IPS-NIHi7 (cell line): ENCODE results near the gene CRYBA1.
"Not testable (repeated sequence)": the region's sequence is repeated elsewhere in the genome, so short reads cannot be mapped to it uniquely, and the experiment has no call there.

Experiments
- DNase-seq: peaks from one replicate; pipeline ENCODE4 v3.0.0; 2012; ENCODE audit warnings: mixed read lengths; ENCODE audit errors: extremely low spot score

Gene CRYBA1

DNA sequence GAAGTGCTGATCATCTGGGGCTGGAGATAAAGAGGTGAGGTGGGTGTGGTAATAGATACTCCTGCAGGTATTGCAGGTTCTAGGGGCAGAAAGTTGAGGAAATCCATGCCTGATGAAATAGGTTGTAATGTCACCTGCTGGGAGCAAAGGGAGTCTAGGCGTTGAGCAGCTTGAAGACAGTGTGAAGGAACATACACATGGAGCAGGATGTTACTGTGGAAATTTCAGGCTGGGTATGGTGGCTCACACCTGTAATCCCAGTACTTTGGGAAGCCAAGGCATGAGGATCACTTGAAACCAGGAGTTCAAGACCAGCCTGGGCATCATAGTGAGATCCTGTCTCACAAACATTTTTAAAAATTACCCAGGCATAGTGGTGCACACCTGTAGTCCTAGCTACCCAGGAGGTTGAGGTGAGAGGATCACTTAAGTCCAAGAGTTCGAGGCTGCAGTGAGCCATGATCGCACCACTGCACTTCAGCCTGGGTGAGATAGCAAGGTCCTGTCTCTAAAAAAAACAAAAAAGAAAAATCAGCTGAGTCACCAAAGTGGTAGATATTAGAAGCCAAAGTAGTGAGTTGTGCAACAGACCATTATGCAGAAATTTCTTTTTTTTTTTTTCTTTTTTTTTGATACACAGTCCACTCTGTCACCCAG, 9.1 kb upstream of the CRYBA1 start:
- DNase-seq = no peak

DNA sequence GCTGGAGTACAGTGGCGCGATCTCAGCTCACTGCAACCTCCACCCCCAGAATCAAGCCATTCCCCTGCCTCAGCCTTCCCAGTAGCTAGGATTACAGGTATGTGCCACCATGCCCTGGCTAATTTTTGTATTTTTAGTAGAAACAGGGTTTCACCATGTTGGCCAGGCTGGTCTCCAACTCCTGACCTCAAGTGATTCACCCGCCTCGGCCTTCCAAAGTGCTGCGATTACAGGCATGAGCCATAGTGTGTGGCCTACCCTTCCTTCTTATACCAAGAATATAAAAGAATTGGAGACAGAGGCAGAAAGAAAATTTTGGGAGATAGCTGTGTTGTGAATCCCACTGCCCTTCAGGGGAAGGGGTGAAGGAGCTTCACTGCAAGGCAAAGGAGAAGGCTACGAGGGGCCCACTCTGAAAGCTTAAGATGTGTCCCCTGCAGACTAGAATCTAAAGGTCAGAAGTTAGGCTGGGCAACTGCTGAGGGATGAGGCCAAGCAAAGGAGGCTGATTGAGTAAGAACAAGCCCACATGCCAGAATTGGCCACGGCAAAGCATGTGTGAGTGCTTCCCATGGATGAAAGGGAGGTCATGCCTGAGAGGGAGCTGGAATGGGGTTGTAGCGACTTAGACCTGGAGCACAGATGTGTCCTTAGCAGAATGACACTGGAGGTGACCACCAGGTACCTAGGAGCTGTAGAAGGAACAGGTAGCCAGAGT, 8.4 kb upstream of the CRYBA1 start:
- no peak for DNase-seq

GRCh38 chr17:29240477-29240876, 6.2 kb upstream of the CRYBA1 start:
- DNase-seq = no peak

DNA sequence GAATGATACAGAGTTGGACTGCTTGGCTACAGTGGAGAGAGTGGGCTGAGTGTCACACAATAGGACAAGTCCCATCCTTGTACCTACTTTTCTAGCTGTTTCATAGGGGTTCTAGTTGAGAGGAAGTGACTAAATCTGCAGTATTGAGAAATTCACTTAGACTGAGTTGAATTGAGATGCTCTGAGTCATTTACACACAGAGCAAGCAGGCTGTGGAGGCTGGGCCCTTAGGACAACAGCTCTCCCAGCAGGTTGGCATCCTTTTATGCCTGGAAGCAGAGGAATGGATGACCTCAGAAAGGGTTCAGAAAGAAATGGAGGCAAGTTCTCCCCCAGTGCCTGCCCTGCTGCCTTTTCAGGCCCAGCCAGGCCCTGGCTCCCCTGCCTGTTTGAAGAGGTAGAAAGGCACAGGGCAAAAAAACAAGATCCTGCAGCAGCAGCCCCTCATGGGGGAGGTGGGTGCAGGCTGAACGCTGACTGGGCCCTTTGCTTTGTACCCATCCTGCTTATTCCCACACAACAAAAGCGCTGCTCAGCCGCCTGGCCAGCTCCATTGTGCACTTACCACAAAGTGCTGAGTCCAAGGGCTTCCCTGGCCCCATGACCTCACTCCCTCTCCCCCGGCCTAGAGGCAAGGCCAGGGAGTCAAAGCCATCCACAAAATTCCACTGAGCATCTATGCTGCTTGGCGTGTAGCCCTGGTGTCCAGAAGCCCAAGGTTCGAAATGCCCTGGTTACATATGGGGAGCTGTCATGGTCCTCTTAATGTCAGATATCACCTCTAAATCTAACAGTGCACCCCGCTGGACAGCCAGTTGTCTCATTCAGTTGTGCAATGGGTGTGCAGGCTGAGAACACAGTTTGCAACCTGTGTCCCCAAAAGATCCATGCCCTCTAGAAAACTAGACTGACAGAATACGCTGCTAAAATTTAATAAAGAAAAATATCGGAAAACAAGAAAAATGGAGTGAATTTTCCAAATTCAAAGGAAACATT, 5.4 kb upstream of the CRYBA1 start:
- peak; percentile 76 for DNase-seq

- DNase-seq = no peak
Observed at GRCh38 chr17:29242051-29242450, 4.6 kb upstream of the CRYBA1 start.

GRCh38 chr17:29242790-29243189, 3.9 kb upstream of the CRYBA1 start:
- DNase-seq = no peak

- DNase-seq = peak; percentile 53
Observed at GRCh38 chr17:29243792-29244191, 2.9 kb upstream of the CRYBA1 start.

DNA sequence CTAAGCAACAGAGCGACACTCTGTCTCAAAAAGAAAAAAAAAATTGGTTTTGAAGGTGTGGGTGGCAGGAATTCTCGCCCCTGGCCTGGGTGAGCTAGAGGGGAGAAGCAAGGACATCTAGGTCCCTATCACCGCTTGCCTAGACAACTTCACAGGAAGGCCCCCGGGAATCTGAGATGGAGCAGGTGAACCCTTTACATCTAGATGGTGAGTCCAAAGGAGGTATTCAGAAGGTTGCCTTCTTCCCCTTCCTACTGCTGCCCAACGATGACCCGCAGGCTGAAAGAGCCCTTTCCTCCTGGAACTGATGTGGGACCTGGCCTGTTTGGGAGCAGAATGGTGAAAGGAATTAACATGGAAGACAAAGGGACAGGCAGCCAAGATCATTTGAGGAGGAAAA, 1.3 kb upstream of the CRYBA1 start:
- DNase-seq = no peak

DNA sequence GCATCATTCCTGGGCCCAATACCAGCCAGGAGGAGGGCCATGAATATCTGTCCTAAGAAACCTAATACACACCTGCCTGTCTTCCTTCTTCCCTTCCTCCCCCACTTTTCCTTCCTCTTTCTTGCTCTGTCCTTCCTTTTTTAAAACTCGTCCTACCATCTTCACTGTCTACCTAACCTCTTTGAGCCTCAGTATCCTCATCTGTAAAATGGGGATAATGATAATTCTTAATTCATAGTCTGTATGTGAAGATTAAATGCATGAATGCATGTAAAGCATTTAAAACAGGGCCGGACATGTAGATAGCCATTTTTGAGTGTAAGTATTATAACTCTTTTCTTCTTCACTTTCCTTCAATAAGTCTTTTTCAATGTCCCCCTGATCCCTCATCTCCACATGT, 560 bp downstream of the CRYBA1 start:
- no peak for DNase-seq

GRCh38 chr17:29248845-29249244, 2.2 kb downstream of the CRYBA1 start:
- DNase-seq = no peak

- no peak for DNase-seq
Observed at GRCh38 chr17:29250666-29251065, 4.0 kb downstream of the CRYBA1 start.

- no peak for DNase-seq
Observed at GRCh38 chr17:29251184-29251583, 4.5 kb downstream of the CRYBA1 start.

DNA sequence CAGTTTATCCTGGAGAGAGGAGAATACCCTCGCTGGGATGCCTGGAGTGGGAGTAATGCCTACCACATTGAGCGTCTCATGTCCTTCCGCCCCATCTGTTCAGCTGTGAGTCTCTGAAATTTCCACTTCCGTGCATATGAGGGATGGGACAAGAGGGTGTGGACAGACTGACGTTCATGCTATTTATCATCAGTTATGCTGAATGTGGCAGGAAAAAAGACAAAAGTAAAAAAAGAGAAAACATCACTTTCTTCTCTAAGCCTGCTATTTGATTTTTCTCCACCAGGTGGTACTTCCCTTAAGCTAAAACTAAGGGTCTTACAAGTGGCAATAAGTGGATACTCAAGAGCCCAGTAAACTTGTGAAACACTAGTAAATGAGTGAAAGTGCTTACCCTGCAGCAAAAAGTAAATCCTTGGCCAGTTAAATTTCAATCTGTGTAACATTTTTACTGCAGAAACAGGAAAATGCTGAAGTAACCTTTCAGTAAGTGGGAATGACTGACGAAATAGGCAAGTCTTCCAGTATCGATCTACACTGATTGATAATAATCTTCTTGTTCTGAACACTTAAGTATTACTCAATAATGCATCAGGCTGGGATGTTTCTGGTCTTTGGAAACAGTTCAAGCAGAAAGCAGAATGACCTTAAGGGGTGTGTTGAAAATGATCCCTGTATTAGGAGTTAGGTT, 5.6 kb downstream of the CRYBA1 start:
- DNase-seq = peak; percentile 47

DNA sequence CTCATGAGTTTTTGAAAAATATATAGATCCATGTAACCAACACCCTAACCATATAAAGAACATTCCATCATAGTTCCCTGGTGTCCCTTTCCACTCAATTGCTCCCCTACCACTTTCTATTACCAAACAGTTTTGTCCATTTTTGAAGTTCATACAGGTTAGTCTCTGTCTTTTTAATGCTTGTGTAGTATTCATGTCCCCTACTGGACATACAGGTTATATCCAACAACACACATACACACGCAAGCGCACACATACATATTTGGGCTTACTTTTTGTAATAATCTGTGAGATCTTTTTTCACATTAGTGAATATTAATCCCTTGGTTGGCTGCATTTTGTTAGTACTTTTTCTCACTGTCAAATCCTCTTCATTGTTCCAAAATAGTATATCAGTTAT, 6.4 kb downstream of the CRYBA1 start:
- no peak for DNase-seq

DNA sequence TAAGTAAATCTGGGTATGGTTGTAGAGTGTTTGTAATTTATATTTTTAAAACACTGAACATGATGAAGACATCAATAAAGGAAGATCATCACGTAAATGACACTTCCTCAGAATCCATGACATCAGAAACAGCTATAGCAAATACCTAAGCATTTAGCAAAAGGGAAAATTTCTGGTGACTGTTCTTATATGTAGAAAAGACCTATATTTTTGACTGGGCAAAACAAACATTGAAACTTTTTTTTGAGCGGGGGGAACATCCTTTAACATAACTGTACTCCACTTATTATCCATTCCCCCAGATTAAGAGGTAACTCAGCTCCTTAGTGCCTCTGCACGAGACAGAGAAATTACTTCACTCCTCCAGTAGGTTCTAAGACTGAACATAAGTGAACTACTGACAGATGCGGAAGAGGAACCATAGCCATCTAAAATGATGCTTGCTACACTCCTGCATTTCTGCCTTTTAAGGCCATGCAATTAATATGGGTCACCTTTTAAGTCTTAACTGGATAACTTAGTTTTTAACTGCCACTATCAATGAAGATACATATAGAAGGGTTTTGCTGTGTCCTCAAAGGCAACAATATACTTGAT, 9.4 kb downstream of the CRYBA1 start:
- DNase-seq = no peak

- no peak for DNase-seq
Observed at GRCh38 chr17:29256735-29257466, 10.2 kb downstream of the CRYBA1 start.

DNA sequence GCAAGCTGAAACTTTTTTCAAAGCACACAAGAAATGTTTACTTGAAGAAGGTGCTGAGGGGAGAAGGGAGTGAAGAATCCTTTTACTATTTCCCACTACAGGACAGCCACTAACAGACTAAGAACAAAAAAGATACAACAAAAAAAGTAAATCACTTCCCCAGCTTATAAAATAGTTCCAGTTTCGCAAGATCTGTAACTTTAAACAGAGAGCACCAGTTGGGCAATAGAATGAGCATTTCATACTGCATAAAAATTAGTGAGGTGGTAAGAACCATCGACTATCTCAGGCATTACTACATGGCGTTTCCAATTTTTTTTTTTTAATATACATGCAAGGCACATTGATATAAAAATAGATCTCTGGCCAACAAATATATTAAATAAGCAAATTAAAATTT, 11.1 kb downstream of the CRYBA1 start:
- no peak for DNase-seq

DNA sequence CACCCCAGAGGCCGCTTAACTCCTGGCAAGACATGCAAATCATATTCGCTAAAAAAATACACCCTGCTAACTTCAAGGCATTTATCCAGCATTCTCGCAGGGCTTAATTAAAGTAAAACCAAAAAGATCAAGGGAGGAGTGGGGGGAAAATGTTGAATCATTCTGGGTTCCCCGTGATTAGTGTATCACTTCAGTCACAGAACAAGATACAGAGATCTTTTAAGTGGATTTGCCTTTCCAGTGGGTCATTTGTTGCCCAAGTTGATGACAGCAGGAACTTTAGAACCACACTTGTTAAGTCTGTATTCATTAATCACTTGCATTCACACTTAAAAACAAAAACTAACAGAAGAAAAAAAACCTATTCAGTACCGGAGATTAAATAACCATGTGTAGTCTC, 17.3 kb downstream of the CRYBA1 start:
- DNase-seq = no peak

GRCh38 chr17:29271980-29272379, 25.3 kb downstream of the CRYBA1 start:
- not testable (repeated sequence) for DNase-seq

GRCh38 chr17:29273924-29274323, 27.3 kb downstream of the CRYBA1 start:
- DNase-seq = no peak

- no peak for DNase-seq
Observed at GRCh38 chr17:29278692-29279091, 32.0 kb downstream of the CRYBA1 start.
